Fibroblast of skin of left quadriceps (primary cell): ENCODE measurements around the gene NARF.
"Not testable (repeated sequence)": the region's sequence is repeated elsewhere in the genome, so short reads cannot be mapped to it uniquely, and the experiment has no call there.

Experiments
- DNase-seq, 2 experiments: peaks; one replicate each; pipeline ENCODE4 v3.0.0-alpha.2; 2013; ENCODE audit warnings: low read depth in 2 of 2

NARF gene

DNA sequence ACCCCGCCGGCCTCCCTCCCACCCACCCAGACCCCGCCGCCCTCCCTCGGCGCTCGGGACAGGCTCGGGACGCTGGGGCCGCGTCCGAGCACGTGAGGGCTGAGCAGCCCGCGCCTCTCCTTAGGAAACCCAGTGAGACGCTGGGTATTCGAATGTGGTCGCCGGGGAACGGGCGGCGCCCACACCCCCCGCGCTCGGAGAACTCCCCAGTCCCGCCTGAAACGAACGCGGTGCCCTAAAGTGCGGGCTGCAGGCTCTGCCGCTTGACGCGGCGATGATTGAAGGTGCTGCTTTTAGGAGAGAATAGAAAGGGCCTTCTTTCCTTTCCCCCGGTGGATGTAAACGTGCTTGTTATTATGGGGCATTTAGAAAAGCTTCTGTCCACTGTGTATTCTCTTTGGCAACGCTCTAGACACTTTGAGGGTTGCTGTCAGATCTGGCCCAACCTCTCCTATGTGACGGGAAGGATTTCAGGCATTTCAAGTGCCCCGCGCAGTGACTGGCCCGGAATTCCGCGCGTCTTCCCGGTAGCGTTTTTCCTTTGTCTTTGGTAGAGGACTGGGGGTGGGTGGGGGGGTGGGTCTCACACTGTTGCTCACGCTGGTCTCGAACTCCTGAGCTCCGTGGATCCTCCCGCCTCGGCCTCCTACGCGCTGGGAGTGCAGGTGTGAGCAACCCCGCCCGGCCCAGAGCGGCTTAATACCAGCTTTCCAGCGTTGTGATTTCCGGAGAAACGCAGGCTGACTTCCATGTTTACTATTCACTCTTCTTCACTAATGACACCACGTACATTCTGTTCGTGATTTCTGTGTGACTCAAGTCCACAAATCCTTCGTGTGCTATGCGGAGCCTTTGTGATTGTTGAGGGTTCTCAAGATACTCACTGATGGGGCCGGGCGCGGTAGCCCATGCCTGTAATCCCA is 39.2 kb downstream of the NARF start:
- DNase-seq: peak in 1 of 2 experiments; percentile 25

GRCh38 chr17:82502207-82502606 is 43.7 kb downstream of the NARF start:
- DNase-seq: no peak

- no peak for DNase-seq
Measured at GRCh38 chr17:82503094-82503727, 44.7 kb downstream of the NARF start.

- no peak for DNase-seq
Measured at GRCh38 chr17:82503728-82504308, 45.3 kb downstream of the NARF start.

GRCh38 chr17:82505296-82505695 is 46.8 kb downstream of the NARF start:
- DNase-seq: no peak

DNA sequence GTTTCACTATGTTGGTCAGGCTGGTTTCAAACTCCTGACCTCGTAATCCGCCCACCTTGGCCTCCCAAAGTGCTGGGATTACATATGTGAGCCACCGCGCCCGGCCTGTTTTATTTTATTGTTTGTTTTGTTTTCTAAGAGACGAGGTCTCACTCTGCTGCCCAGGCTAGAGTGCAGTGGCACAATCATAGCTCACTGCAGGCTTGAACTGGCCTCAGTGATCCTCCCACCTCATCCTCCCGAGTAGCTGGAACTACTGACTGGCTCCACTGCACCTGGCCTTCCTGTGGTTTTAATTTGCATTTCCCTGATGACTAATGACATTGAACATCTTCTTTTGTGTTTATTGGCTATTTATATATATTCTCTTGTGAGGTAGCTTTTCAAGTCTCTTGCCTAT is 47.9 kb downstream of the NARF start:
- not testable (repeated sequence) for DNase-seq

- no peak for DNase-seq
Measured at GRCh38 chr17:82507631-82508175, 49.2 kb downstream of the NARF start.

- not testable (repeated sequence) for DNase-seq
Measured at GRCh38 chr17:82511642-82512041, 53.1 kb downstream of the NARF start.

- not testable (repeated sequence) for DNase-seq
Measured at GRCh38 chr17:82513864-82514263, 55.3 kb downstream of the NARF start.

DNA sequence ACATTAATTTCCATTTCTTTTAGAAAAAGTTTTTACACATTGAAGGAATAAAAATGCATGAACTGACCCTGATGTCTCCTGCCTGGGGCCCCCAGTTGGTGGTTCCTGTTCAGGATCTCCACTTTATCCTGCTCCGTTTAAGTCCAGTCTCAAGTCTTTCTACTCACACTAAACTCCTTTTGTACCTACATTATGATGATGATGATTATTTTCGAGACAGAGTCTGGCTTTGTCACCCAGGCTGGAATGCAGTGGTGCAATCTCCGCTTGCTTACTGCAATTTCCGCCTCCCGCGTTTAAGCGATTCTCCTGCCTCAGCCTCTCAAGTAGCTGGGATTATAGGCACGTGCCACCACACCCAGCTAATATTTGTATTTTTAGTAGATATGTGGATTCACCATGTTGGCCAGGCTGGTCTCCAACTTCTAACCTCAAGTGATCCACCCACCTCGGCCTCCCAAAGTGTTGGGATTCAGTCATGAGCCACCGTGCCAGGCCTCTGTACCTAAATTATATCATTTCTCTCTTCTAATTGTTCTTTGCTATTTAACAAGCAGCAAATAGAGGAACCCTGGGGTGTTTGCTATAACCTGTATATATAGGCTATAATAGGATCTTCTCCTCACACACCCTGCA is 58.8 kb downstream of the NARF start:
- DNase-seq: no peak

DNA sequence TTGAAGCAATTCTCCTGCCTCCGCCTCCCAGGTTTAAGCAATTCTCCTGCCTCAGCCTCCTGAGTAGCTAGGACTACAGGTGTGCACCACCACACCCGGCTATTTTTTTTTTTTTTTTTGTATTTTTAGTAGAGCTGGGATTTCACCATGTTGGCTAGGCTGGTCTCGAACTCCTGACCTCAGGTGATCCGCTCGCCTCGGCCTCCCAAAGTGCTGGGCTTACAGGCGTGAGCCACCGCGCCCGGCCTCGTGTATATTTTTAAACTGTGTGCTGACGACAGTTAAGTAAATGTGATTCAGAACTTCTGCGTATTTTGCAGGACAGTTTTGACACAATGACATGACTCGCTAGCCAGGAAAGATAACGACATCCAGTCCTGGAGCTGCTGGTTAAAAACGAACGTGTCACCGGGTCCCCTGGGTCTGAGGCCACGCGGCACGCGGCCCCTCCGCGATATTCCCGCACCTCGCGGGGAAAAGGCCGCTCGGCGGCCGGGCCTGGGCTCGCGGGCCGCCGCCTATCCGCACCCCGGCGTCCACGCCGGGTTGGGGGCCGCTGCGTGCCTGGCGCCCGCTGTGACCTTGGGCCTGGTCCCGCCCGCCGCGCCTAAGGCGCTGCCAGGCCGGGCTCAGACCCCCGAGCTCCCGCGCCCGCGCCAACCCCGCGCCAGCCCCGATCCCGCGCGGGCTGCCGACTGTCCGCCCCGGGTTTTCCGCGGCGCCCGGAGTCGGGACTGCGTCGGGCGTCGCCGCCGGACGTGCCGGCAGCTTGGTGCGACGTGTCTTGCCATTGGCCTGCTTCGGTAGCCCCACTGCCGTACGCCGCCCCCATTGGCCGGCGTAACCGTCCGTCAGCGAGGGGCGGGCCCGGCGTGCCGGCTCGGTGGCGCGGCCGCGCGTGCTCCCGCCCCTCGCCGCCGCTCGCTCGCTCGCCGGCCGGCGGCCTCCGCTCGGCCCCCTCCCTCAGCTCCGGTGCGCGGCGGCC is 60.6 kb downstream of the NARF start, which contains the start of gene FOXK2:
TSS of gene FOXK2 (plus strand) at position 907 of the 985 bp plus-strand sequence. CDS start 157 bp downstream, outside the sequence.
- DNase-seq: peak; percentile 88 to 91

DNA sequence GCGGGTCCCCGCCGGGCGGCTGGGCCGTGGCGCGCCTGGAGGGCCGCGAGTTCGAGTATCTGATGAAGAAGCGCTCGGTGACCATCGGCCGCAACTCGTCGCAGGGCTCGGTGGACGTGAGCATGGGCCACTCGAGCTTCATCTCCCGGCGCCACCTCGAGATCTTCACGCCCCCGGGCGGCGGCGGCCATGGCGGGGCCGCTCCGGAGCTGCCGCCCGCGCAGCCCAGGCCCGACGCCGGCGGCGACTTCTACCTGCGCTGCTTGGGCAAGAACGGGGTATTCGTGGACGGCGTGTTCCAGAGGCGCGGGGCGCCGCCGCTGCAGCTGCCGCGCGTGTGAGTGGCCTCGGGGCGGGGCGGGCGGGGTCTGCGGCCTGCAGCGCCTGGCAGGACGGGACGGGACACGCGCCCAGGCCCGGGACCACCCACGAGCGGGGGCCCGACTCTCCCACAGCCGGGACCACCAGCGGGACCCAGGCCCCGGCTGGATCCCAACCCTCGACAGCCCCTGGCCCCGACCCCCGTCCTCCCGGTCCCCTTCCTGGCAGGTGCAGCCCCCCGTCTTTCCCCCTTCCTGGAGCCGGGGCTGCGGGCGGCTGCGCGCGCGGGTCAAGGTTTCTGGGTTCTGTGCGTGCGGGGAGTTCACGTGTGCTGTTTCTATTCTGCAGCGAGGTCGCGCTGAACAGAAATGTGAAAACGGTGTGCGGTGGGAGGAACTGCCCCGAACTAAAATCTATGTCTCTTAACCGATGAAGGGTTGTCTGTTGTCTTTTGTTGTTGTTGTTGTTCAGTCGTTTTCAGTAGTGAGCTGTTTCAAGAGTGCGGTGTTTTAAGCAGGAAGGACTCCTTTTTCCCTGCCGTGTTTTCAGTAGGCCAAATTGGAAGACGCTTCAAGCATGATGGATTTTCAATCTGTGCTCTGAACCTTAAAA is 61.7 kb downstream of the NARF start:
- DNase-seq: no peak

GRCh38 chr17:82524540-82524939 is 66.0 kb downstream of the NARF start:
- no peak for DNase-seq

DNA sequence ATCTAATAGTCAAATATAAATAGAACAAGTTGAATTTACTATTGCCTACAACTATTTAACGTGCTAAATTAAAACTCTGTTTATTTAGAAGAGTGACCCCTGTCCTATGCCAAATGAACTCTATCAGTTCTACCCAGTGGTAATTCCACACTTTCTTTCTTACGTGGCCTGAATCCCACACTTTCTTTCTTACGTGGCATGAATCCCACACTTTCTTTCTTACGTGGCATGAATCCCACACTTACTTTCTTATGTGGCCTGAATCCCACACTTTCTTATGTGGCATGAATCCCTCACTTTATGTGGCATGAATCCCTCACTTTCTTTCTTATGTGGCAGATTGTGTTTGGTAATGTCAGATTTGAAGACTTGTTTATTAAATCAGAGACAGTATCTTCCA is 67.2 kb downstream of the NARF start:
- DNase-seq: no peak

GRCh38 chr17:82527898-82528297 is 69.4 kb downstream of the NARF start:
- no peak for DNase-seq

- DNase-seq: no peak
Measured at GRCh38 chr17:82528484-82529265, 70.1 kb downstream of the NARF start.

- DNase-seq: no peak
Measured at GRCh38 chr17:82529914-82530300, 71.4 kb downstream of the NARF start.

GRCh38 chr17:82531431-82531881 is 72.9 kb downstream of the NARF start:
- DNase-seq: no peak

DNA sequence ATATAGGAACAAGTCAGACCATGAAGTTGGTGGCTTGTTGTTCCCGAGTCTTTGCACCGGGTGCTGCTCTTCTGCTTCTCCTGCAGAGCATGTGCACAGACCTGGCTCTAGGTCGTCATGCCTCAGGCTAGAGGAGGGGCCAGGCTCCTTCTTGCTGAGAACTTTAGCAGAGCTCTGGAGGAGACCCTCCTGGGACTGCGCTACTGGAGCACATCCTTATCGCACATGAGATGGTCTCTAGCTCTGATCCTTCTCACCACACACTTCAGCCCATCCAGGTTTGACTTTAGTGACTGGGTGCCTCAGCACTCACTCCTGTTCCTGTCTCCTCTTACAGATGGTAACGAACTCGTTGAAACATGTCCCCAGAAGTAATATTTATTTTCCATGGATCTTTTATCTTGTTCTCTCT is 75.9 kb downstream of the NARF start:
- no peak for DNase-seq
